Progenitor cell of endocrine pancreas (in vitro differentiated cells): ENCODE measurements around the gene CMIP. TPM values are rescaled to one million over a fixed set of nuclear protein-coding genes. Genes with fewer than 3 reads are reported as not detected.

ENCODE experiments used
- DNase-seq: peaks from one replicate; pipeline ENCODE4 v3.0.0; 2021; ENCODE audit warnings: low spot score; ENCODE audit not compliant: unreplicated experiment
- H3K27ac Mint-ChIP-seq: 2 replicates; pipeline ENCODE4 v1.8.0; 2021; ENCODE audit warnings: mild to moderate bottlenecking, moderate library complexity, mixed read lengths
- H3K27me3 Mint-ChIP-seq: 2 replicates; pipeline ENCODE4 v1.8.0; 2021; ENCODE audit warnings: mixed read lengths
- H3K36me3 Mint-ChIP-seq: 2 replicates; pipeline ENCODE4 v1.8.0; 2022; ENCODE audit warnings: mixed read lengths; ENCODE audit not compliant: insufficient read depth
- H3K4me1 Mint-ChIP-seq: 2 replicates; pipeline ENCODE4 v1.8.0; 2021; ENCODE audit warnings: low read depth, mixed read lengths
- H3K4me3 Mint-ChIP-seq: 2 replicates; pipeline ENCODE4 v1.8.0; 2021; ENCODE audit warnings: low read depth, mild to moderate bottlenecking, moderate library complexity, mixed read lengths
- H3K9me3 Mint-ChIP-seq: 2 replicates; pipeline ENCODE4 v1.8.0; 2021; ENCODE audit warnings: low read depth, mixed read lengths
- CTCF ChIP-seq: fragments of 200-600 bp; sonication (generic); IDR thresholded peaks from one replicate; pipeline ENCODE4 v1.5.0; 2021; ENCODE audit warnings: antibody characterized with exemption, mild to moderate bottlenecking; ENCODE audit not compliant: unreplicated experiment
- total RNA-seq: library from RNA; stranded (reverse); gene quantifications from 2 replicates; pipeline ENCODE4 v1.2.1, GENCODE V29; 2021

The CMIP gene
- total RNA-seq, 1 donor from 2014 or later: 62.7 TPM

DNA sequence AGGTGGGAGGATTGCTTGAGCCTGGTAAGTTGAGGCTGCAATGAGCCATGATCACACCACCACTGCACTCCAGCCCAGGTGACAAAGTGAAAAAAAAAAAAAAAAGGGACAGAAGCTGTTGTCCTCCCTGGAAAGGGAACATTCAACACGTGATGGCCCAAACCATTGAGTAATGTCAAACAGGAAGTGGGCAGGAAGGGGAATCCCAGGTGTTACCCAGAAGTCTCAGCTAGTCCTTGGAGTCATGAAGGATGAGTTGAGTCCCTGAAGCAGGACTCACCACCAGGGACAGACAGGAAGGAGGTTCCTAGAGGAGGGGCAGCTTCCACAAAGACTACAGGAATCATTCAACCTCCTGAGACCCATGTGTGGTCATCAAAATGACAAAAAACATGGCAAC, 19.8 kb upstream of the CMIP start:
- no peak for DNase-seq
- H3K4me1 Mint-ChIP-seq: peaks cover 2% of the 10 kb centered on the region
- no peak for TF ChIP-seq CTCF
- no peak overlapping the region for H3K27ac Mint-ChIP-seq
- H3K27me3 Mint-ChIP-seq: peaks cover 5% of the 10 kb centered on the region
- H3K36me3 Mint-ChIP-seq: no peaks in the 10 kb centered on the region
- H3K9me3 Mint-ChIP-seq: no peaks in the 10 kb centered on the region
- H3K4me3 Mint-ChIP-seq: no peak overlapping the region

DNA sequence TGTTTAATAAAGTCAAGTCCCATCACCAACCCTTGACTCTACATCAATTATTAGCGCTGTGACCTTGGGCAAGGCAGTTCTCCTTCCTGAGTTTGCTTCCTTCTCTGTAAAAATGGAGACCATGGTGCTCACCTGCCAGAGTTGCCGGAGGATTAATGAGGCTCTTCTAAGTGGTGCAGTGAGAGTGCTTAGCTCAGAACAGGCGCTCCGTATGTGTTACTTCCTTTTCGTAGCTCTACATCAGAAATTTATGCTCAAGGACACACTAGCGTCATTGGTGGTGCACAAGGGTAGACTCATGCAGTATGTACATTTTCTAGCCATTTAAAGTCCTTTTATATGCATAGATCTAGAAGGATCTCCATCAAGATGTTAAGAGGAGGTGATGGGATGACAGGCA, 17.4 kb upstream of the CMIP start:
- Mint-ChIP-seq H3K36me3 (no peaks in the 10 kb centered on the region), H3K27me3 (peaks cover 5% of the 10 kb centered on the region), H3K4me1 (peaks cover 3% of the 10 kb centered on the region), H3K27ac (no peak overlapping the region), H3K9me3 (no peaks in the 10 kb centered on the region), H3K4me3 (no peak overlapping the region)
- no peak for TF ChIP-seq CTCF
- DNase-seq: no peak

DNA sequence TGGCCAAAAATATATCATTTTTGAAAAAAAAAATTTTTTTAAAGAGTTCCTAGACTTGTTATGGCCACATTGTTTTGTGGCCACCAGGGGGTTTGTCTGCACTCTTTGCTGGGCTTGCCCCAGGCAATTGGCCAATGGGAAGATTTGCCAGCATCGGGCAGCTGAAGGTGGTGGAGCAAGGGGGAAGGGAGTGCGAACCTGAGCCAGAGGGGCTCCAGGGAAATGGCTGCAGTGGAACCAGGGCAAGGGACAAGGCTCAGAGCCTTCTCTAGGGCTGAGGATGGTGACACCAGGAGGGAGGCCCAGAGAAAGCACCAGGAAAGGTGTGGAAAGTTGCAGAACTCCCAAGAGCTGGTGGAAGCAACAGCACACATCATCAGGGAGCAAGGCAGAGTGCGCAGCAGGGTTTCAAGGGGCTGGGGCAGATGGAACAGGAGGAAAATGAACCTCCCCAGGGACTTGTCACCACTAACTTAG, 15.5 kb upstream of the CMIP start:
- H3K27ac Mint-ChIP-seq: no peak overlapping the region
- no peaks in the 10 kb centered on the region for H3K9me3 Mint-ChIP-seq
- DNase-seq: no peak

DNA sequence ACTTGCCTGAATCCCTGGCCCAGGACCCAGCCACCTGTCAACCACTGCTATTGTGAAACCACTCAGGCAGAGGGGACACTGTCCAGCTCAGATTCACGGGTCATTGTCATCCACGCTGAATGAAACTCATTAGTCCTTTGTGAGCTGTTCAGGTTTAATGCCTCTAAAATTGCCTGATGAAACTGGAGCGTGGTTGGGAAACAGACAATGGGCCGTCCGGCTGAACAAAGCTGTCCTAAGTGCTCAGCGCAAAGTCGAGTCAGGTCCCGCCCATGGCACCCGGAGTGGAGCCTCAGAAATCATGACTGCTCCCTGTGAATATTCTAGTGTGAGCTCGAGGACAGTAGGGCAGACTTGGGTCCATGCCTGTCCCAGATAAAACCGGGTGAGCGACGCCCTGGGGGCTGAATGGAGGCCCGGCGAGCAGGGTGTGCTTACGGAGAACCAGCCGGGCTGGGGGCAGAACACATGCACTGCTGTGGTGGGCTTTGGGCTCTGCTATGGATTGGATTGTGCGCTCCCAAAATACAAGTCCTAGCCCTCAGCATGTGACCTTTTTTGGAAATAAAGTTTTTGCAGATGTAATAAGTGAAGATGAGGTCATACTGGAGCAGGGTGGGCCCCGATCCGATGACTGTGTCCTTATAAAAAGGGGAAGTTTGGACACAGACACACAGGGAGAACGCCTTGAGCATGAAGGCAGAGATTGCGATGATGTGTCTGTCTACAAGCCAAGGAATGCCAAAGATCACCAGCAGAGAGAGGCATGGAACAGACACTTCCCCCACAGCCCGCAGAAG, 12.9 kb upstream of the CMIP start:
- Mint-ChIP-seq H3K36me3 (no peaks in the 10 kb centered on the region), H3K27me3 (peaks cover 12% of the 10 kb centered on the region), H3K4me1 (peaks cover 3% of the 10 kb centered on the region), H3K4me3 (no peak overlapping the region), H3K27ac (no peak overlapping the region), H3K9me3 (no peaks in the 10 kb centered on the region)
- TF ChIP-seq CTCF: no peak
- no peak for DNase-seq

More for the DNA sequence above, 15.5 kb upstream of the CMIP start:
- Mint-ChIP-seq H3K4me3 (no peak overlapping the region), H3K27me3 (peaks cover 5% of the 10 kb centered on the region), H3K36me3 (no peaks in the 10 kb centered on the region), H3K4me1 (peaks cover 3% of the 10 kb centered on the region)
- TF ChIP-seq CTCF: peak; percentile 66

GRCh38 chr16:81432937-81433557, 11.6 kb upstream of the CMIP start:
- Mint-ChIP-seq H3K36me3 (no peaks in the 10 kb centered on the region), H3K4me1 (peaks cover 5% of the 10 kb centered on the region), H3K27ac (no peak overlapping the region), H3K27me3 (peaks cover 16% of the 10 kb centered on the region), H3K4me3 (no peak overlapping the region), H3K9me3 (no peaks in the 10 kb centered on the region)
- TF ChIP-seq CTCF: no peak
- no peak for DNase-seq
